ENCODE measurements around the gene PSMD1. TPM values are rescaled to one million over a fixed set of nuclear protein-coding genes. Genes with fewer than 3 reads are reported as not detected.

Gene PSMD1
- total RNA-seq, 1 donor from 2014 or later = 99.9 TPM

DNA sequence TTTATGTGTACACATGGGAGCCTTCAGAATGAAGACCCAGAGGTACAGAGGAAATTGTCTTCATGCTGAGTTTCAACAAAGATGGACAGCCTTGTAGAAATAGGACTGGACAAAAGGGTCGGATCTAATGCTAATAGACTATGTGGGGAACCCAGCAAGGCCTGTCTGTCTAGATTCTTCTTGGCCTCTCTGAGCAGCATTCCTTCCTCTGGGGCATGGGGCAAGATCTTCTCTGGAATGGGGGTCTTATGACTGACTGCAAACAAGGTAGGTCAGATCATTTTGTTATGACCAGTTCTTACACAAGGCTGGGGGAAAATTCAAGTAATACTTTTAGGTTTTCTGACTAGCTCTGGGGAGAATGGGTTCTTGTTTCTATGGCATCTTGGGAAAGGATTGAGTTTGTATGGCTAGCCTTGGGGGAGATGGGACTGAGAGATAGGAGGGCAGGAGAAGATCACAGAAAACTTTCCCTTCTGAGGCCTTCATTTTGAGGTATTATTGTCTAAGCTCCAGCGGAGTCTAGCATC lies 46.4 kb upstream of the PSMD1 start:
- H3K27me3 Mint-ChIP-seq = peaks cover 10% of the 10 kb centered on the region

DNA sequence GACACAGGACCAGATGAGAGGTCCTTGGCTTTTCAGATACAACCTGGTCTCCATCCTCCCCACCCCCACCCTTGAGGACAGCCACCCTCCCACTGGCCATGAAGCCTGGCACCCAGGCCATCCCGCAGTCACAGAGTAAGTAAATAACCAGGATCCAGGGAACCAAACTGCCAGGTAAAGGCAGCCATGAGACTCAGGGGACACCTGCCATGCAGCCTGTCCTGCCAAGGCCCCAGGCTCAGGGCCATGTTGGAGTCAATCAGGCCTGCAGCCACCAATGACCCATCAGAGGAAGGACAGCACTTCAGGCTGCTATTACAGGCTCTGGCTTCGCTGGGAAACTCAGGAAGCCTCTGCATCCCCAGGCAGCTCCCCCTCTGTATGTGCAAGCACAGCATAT lies 45.1 kb upstream of the PSMD1 start:
- Mint-ChIP-seq H3K27me3 (peaks cover 11% of the 10 kb centered on the region), H3K4me1 (no peaks in the 10 kb centered on the region), H3K36me3 (ENCODE audit: low read depth) (no peaks in the 10 kb centered on the region), H3K4me3 (no peak overlapping the region), H3K27ac (no peak overlapping the region), H3K9me3 (no peaks in the 10 kb centered on the region)
- TF ChIP-seq, protein P1, sequence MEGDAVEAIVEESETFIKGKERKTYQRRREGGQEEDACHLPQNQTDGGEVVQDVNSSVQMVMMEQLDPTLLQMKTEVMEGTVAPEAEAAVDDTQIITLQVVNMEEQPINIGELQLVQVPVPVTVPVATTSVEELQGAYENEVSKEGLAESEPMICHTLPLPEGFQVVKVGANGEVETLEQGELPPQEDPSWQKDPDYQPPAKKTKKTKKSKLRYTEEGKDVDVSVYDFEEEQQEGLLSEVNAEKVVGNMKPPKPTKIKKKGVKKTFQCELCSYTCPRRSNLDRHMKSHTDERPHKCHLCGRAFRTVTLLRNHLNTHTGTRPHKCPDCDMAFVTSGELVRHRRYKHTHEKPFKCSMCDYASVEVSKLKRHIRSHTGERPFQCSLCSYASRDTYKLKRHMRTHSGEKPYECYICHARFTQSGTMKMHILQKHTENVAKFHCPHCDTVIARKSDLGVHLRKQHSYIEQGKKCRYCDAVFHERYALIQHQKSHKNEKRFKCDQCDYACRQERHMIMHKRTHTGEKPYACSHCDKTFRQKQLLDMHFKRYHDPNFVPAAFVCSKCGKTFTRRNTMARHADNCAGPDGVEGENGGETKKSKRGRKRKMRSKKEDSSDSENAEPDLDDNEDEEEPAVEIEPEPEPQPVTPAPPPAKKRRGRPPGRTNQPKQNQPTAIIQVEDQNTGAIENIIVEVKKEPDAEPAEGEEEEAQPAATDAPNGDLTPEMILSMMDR (IDR thresholded peaks at IDR 0.05) = no peak
- ATAC-seq (ENCODE audit: low read depth) (no peak), DNase-seq (no peak)
- POLR2A ChIA-PET = no interaction called here
- CTCF ChIA-PET = no interaction called here
- intact Hi-C loops (cut with micrococcal nuclease) = no loop called here

More for the DNA sequence above, 46.4 kb upstream of the PSMD1 start:
- TF ChIP-seq, protein P1 (IDR thresholded peaks at IDR 0.05) = no peak
- DNase-seq (no peak), ATAC-seq (ENCODE audit: low read depth) (no peak)
- intact Hi-C loops (cut with micrococcal nuclease) = no loop called here
- no peak overlapping the region for H3K27ac Mint-ChIP-seq
- H3K4me1 Mint-ChIP-seq = no peaks in the 10 kb centered on the region
- ChIA-PET CTCF (no interaction called here), POLR2A (no interaction called here)
- H3K4me3 Mint-ChIP-seq = no peak overlapping the region
- H3K9me3 Mint-ChIP-seq = peaks cover 3% of the 10 kb centered on the region
- H3K36me3 Mint-ChIP-seq (ENCODE audit: low read depth) = no peaks in the 10 kb centered on the region

DNA sequence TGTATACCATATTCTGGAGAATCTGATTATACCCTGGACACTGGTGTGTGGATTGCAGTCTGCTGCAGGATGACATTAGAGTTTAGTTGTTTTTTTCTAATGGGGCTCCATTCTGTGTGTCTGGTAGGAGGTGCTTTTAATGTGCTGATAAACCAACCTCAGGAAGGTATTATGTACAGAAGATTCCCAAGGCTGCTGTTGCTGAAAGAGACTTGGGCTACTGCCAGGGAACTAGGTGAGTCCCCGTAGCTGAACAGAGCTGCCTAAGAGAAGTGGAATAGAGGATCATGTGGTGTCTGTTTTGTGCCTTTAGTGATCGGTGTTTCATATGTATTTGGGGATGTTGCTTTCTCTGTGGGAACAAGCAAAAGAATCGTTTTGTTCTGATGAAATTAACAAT lies 44.2 kb upstream of the PSMD1 start:
- peaks cover 20% of the 10 kb centered on the region for H3K27me3 Mint-ChIP-seq
- ATAC-seq (ENCODE audit: low read depth) = no peak
- TF ChIP-seq, protein P1 (IDR thresholded peaks at IDR 0.05) = no peak
- no peak for DNase-seq
- H3K4me3 Mint-ChIP-seq = no peak overlapping the region
- H3K4me1 Mint-ChIP-seq = no peaks in the 10 kb centered on the region
- H3K27ac Mint-ChIP-seq = no peak overlapping the region
- ChIA-PET CTCF (no interaction called here), POLR2A (no interaction called here)
- no peaks in the 10 kb centered on the region for H3K9me3 Mint-ChIP-seq
- intact Hi-C loops (cut with micrococcal nuclease) = no loop called here
- H3K36me3 Mint-ChIP-seq (ENCODE audit: low read depth) = no peaks in the 10 kb centered on the region

DNA sequence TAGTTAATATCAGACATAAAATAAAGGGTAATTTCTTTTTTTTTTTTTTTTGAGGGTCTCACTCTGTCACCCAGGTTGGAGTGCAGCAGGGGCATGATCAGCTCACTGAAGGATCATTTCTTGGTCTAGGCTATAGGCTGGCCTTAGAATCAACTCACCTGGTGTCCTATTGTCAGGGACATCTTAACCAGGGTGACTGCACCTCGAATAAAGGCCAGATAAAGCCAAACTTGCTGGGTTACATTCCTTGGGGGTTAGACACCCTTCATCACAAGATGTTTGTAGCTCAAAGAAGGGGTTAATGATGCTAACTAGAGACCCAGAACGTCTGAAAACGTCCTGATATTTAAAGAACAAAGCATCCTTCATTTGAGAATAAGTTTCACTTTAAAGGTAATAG lies 42.8 kb upstream of the PSMD1 start:
- Mint-ChIP-seq H3K27me3 (peaks cover 25% of the 10 kb centered on the region), H3K36me3 (ENCODE audit: low read depth) (no peaks in the 10 kb centered on the region), H3K9me3 (no peaks in the 10 kb centered on the region), H3K27ac (no peak overlapping the region), H3K4me3 (no peak overlapping the region), H3K4me1 (no peaks in the 10 kb centered on the region)
- DNase-seq = no peak
- ATAC-seq (ENCODE audit: low read depth) = no peak
- ChIA-PET CTCF (no interaction called here), POLR2A (no interaction called here)
- TF ChIP-seq, protein P1 (IDR thresholded peaks at IDR 0.05) = no peak
- intact Hi-C loops (cut with micrococcal nuclease) = no loop called here

DNA sequence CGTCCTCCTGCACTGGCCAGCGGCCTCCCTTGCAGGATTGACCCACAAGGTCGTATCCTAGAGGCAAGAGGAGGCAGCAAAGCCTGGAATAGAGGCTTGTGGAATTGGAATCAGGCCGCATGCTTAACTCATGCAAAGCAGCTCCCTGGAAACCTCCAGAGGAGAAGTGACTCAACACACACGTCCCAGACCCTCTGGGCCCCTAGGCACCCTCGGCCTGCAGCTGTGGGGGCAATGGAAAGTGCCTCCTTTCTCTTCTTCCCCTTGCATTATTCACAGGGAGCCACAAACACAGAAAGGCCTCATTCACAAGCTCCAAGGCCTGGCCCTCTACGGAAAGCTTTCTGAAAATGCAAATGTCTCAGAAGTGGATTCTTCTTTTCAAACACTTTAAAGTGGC lies 41.2 kb upstream of the PSMD1 start:
- Mint-ChIP-seq H3K4me3 (no peak overlapping the region), H3K9me3 (no peaks in the 10 kb centered on the region), H3K27ac (no peak overlapping the region), H3K27me3 (peaks cover 32% of the 10 kb centered on the region), H3K4me1 (no peaks in the 10 kb centered on the region), H3K36me3 (ENCODE audit: low read depth) (no peaks in the 10 kb centered on the region)
- ChIA-PET POLR2A (interaction anchor here (1.0 kb wide), 1 partner anchor 8 kb away, joined by 5 read pairs; no protein-coding TSS in a partner anchor), CTCF (no interaction called here)
- ATAC-seq (ENCODE audit: low read depth) (no peak), DNase-seq (no peak)
- intact Hi-C loops (cut with micrococcal nuclease) = no loop called here
- TF ChIP-seq, protein P1 (IDR thresholded peaks at IDR 0.05) = no peak
